Fibroblast of skin of scalp (primary cell): ENCODE data around the gene METTL9.
A peak's percentile ranks its signal among the peaks of the same experiment; 100 is the strongest.
"Not testable (repeated sequence)": the region's sequence is repeated elsewhere in the genome, so short reads cannot be mapped to it uniquely, and the experiment has no call there.

Experiments
- DNase-seq: peaks from one replicate; pipeline ENCODE4 v3.0.0-alpha.2; 2013

The METTL9 gene

DNA sequence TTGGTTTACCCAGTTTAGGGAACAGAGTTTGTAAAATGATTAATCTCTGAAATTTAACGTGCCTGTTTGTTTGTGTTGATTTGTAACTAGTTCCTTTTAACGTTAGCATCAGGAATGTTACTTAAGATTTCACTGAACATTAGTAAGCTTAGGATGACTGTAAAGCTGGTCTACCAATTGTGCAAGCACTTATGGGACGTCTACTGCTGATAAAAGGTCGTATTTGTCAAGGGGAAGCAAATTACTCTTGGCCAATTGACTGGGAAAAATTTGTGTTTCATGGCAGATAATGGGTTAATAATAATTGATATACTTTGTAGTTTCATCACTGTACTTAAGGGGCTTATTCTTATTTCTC, 11.8 kb downstream of the METTL9 start:
- no peak for DNase-seq

DNA sequence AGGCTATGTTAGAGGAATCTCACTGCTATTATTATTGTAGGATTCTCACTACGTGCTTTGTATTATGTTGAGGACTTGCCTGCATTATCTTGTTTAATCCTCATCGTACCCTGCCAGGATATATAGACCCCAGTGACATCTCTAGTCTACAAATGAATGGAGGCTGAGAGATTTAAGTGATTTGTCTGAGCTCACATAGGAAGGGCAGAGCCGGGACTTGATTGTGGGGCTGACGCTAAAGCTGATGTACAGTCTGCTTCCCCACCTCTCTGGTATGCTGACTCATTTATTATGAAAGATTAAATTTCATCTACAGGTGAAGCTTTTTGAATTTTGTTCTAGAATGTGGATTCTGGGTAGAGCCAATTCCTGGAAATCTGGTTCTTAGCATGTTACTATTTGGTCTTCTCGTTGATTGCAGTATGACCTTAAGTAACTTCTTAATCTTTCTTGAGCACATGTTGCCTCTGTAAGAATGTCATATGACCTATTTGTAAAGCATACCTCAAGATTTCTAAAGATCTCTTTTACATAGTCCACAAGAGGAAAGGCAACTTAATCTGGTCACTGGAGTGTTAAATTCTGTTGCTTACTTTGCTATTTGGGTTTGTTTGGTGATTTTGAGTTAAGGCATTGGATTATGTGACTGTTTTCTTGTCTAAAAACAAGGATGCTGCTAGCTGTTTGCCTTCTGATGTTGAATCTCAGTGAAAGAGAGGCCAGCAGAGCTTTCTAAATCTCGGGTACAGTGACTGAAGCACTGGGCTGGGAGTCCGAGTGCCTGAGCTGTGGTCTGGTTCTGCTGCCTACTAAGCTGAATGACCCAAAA, 12.4 kb downstream of the METTL9 start:
- DNase-seq, result no peak

DNA sequence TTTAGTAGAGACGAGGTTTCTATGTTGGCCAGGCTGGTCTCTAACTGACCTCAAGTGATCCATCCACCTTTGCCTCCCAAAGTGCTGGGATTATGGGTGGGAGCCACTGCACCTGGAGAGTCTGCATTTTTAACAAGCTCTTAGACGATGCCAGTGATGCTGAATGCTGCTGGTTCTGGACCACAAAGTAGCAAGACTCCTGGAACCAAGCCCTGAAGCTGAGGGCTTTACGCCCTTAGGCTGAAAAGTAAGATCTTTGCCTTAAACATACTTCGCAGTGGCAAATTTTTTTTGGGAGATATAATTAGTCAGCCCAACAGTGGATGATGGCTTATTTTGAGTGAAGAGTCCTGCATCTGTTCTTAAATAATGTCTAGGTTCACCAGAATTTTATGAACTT, 14.0 kb downstream of the METTL9 start:
- DNase-seq, result no peak

DNA sequence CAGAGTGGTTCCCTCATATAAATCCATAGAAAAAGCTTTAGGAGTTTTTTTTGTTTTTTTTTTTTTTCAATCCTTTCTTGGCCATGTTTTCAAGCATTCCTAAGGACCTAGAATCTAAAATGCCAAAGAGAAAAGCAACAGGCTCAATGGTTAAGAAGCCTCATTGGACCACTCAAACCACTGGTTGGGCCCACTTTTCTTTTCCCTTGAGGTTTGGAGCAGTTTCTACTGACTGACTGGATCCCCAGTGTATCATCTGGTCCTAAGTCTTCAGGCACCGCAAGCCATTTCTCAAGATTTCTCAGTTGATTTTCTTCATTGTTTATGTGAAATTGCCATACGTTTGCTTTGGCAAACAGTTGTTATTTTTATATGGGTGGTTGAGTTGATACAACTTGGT, 14.4 kb downstream of the METTL9 start:
- peak; percentile 58 for DNase-seq

DNA sequence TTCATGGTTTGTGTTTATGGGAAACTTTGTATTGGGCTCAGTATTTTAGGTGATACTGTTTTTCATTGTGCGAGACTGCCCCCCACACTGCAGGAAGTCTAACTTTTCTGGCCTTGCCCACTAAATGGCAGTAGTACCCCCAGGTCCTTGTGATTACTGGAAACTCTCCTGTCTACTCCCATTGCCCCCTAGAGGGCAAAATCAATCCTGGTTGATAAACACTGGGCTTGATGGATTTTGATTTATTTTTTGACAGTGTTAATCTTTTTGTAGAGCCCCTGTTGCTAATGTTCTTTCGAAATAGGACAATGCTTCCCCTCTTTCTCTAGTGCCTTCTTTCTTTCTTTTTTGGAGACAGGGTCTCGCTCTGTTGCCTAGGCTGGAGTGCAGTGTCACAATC, 15.5 kb downstream of the METTL9 start:
- DNase-seq, result no peak

DNA sequence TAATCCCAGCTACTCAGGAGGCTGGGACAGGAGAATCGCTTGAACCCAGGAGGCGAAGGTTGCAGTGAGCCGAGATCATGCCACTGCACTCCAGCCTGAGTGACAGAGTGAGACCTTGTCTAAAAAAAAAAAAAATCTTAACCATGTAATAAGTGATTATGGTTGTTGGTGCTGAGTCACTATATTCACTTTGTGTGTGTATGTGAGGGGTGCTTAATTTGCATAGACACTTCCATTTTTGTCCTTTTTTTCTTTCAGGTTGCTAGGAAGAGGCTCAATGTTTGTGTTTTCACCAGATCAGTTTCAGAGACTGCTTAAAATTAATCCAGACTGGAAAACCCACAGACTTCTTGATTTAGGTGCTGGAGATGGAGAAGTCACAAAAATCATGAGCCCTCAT, 18.2 kb downstream of the METTL9 start:
- DNase-seq, result no peak

DNA sequence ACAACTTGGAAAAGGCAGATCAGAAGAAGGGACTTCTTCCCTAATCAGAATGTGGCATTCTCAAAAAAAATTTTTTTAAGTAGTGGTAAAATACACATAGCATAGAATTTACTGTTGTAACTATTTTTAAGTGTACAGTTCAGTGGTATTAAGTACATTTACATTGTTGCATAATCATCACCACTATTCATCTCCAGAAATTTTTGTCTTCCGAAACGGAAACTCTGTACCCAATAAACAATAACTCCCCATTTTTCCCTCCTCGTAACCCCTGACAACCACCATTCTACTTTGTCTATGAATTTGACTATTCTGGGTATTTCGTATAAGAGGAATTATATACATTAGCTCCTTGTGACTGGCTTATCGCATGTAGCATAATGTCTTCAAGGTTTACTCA, 18.9 kb downstream of the METTL9 start:
- DNase-seq, result no peak

DNA sequence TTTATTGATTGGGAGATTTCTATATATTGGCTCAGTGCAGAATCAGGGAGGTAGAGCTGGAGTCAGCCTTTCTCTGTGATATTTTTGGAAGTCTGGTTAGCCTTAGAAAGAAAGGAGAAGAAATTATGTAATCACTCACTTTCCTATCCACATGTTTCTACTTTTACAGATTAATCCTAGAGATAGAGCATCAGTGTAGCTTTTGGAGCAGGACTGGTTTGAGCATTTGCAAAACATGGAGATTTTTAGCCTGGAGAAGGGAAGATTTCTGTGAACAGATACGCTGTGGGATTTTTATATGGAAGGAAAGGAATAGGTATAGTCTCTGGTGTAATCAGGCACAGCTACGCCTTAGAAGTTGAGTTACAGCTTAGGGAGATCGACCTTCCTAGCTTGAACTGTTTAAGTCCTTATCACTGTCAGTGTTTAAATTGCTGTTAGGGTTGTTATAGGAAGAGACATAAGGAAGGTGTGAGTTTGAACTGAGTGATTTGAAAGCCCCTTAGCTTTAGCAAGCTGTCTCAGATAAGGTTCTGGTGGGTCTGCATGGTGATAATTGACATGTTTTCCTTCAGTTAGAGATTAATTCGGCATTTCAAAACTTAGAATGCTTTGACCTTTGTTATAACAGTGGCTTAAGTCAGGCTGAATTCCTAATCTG, 20.5 kb downstream of the METTL9 start:
- DNase-seq, result no peak

DNA sequence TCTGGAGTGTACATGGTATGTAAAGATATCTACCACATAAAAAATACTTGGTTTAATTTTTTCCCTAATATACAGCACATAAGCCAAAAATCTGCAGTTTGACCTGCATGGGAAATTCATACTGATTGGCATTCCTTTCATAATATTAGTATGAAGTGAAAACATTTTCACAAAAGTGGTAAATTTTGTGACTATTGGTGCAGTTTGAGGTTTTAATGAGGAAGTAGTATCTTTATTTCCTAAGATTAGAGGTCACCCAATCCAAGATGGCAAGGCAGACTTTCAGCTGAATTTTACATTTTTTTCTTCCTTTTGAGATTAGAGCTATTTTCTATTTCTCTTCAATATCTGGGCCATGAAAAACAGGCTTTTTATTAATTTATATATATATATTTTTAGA, 21.2 kb downstream of the METTL9 start:
- DNase-seq, result no peak

DNA sequence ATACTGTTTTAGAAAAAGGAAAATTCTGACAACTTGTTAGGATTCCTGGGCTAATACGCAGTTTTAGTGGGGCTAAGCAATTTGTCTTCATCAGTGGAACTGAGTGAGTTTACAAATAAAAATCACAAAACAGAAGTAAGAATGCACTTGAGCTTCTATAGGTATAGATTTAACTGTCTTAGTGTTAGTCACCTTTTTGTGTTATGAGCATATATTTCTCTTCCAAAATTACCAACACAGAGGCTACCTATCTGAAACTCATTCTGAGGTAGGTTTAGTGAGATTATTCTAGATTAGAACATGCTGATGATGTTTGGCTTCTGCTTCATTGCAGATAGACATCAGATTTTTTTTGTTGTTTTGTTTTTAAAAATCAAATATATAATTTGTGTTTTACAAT, 23.2 kb downstream of the METTL9 start:
- no peak for DNase-seq

DNA sequence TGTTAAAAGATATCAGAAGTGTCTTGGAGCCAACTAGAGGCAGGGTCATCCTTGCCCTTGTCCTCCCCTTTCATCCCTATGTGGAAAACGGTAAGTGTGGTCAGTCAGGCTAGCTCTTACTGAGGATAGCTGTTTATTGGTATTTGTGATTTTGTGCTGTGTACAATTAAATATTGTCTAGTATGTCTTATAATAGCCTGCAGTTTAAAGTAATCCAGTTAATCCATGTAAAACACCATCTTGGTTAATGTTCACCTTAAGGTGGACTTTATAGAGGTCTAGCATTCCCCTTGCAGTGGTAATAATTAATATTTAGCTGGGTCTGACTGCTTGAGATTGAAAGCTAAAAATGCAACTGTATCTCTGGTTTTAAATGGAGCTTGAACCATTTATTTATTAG, 25.6 kb downstream of the METTL9 start:
- DNase-seq, result no peak

DNA sequence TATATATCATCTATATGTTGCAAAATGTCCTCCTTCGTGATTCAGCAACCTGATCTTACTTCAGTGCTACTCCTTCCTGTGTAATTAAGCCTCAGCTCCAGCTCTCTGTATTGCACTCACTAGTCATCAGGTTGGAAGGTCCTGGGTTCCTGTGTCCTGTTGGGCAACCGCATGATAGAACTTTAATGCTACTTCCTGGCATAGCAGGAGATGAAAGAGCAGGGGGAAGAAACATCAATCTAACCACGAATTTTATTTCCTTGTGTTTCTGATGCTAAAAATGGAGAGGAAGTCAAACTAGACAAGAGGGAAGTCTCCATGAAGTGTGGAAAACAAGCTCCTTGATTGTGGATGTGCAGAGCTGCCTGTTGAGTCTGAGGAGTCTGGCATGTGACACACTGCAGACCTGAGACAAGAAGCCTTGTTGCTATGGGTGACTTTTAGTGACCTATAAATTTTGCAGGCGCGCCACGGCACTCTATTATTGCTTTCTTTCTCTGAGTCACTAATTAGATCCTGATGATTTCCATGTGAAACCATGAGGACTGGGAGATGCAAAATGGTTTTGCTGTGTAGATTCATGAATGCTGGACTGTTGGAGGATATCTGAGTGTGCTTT, 27.4 kb downstream of the METTL9 start:
- peak; percentile 89 for DNase-seq

DNA sequence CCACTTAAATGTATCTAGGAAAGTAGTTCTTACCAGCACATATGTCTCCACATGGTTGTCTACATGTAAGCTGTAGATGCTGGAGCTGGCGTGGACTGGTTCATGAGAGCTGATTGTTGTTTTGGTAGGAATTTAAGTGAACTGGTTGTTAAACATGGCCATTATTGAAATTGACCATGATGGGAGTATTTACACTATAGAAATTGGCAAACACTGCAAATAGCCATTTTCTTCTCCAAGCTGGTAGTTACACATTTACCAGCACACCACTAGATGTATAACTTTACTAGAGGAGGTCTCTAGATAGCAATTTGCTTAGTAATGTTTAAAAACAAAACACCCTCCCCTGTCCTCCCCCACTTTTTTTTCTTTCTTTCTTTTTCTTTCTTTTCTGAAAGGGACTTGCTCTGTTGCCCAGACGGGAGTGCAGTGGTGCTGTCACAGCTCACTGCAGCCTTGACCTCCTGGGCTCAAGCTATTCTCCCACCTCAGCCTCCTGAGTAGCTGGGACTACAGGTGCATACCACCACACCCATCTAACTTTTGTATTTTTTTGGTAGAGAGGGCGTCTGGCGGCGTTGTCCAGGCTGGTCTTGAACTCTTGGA, 28.8 kb downstream of the METTL9 start:
- DNase-seq, result no peak

DNA sequence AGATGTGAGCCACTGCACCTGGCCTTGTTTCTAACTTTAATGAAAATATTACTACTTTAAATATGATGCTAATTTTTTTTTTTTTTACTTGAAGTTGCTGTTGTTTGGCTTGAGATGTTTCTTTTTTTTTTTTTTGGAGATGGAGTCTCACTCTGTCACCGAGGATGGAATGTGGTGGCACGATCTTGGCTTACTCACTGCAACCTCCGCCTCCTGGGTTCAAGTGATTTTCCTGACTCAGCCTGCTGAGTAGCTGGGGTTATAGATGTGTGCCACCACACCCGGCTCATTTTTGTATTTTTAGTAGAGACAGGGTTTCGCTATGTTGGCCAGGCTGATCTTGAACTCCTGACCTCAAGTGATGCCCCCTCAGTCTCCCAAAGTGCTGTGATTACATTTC, 29.4 kb downstream of the METTL9 start:
- peak; percentile 46 for DNase-seq

DNA sequence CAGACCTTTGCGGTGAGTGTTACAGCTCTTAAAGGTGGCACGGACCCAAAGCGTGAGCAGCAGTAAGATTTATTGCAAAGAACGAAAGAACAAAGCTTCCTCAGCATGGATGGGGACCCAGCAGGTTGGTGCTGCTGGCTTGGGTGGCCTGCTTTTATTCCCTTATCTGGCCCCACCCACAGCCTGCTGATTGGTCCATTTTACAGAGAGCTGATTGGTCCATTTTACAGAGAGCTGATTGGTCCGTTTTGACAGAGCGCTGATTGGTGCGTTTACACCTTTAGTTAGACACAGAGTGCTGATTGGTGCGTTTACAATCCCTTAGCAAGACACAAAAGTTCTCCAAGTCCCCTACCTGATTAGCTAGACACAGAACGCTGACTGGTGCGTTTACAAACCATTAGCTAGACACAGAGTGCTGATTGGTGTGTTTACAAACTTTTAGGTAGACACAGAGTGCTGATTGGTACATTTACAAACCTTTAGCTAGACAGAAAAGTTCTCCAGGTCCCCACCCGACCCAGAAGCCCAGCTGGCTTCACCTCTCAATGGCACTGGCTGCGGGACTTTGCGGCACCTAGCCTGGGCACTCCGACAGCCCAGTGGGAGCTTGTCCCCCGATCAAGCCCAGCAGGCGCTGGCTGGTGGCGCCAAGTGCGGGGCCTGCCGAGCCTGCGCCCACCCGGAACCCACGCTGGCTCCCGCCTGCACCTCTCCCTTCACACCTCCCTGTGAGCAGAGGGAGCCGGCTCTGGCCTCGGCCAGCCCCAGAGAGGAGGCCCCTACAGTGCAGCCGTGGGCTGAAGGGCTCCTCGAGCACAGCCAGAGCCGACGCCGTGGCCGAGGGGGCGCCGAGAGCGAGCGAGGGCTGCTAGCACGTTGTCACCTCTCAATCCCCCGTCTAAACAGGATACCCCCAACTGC, 30.5 kb downstream of the METTL9 start:
- DNase-seq, result not testable (repeated sequence)

DNA sequence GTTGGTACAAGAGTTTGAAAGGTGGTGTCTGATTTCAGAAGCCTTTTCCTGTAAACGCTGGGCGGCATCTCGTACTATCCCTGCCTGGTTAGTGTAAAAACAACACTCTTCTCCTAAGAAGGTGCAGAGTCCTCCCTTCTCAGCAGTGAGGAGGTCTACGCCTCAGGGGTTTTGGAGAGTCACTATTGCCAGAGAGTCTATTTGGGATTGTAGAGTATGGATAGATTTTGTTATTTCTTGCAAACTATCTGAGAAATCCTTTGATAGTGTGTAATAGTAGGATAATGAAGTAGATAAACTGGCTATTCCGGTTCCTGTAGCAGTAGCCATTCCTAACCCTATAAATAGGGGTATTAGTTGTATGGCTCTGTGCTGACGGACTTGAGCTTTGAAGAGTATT, 31.5 kb downstream of the METTL9 start:
- DNase-seq, result not testable (repeated sequence)

DNA sequence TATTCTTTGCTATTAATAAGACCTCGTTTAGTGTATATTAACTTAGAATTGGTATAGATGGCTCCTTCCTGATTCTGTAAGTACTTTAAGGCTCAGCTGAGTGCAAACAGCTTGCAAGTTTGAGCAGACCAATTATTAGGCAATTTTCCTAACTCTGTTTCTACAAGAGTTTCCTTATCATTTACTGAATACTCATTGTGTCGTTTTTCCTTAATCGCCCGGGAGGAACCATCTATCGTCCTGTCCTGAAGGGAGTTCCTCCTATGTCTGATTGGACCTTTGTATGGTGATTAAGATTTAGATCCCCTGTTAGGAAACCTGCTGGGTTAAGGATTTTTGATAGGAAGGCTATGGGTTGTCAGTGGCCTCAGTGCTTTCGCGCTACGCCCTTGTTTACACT, 32.0 kb downstream of the METTL9 start:
- not testable (repeated sequence) for DNase-seq

DNA sequence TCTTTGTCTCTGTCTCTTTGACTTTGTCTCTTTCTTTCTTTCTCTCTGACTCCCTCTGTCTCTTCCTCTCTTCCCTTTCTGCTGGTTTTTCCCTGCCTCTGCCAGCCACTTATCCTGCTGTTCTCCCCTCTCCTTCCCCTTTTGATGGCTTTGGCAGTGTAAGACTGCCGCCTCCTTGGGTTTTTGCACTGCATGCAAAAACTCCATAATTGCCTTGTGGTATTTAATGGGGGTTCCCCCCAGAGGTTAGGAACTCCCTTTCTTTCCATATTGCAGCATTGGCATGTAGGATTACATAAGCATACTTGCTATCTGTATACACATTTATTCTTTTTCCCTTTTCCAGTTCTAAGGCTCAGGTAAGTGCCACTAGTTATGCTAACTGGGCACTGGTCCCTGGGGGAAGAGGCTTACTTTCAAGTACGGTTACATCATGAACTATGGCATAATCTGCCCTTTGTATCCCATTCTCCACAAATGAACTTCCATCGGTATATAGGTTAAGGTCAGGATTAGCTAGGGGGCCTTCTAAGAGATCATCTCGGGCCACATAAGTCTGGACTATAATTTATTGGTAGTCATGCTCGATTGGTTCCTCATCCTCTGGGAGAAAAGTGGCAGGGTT, 32.7 kb downstream of the METTL9 start:
- not testable (repeated sequence) for DNase-seq

DNA sequence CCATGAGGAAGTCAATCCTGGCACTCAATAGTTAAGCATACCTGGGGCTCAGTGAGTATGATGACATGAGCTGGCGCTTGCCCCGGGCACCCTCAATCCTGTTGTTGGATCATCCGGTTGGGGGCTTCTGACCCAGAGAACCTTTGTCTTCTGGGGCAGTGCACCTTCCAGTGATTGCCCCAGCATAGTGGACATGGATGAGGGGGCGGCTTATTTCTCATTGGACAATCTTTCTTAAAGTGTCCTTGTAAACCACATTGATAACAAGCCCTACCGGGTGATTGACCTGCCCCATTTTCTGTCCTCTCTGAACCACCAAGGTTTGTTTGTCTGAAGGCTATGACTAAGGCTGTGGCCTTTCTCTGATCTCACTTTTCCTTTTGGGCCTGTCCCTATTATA, 34.8 kb downstream of the METTL9 start:
- no peak for DNase-seq

DNA sequence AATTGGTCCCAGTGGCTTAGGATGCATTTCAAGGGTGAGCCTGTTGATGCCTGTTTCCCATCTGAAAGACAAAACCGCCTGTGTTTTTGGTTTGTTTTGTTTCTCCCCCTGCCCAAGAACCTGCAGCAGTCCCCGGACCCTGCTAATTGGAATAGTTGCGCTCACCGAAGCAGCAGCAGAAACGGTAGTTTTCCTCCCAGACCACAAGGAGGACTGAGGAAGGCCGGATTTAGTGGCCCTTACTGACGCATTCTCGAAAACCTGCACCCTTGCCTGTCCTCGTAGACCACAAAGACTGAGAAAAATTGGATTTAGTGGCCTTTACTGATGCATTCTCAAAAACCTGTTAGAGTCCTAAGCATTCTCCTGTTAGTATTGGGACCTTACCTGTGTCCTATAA, 36.3 kb downstream of the METTL9 start:
- not testable (repeated sequence) for DNase-seq

DNA sequence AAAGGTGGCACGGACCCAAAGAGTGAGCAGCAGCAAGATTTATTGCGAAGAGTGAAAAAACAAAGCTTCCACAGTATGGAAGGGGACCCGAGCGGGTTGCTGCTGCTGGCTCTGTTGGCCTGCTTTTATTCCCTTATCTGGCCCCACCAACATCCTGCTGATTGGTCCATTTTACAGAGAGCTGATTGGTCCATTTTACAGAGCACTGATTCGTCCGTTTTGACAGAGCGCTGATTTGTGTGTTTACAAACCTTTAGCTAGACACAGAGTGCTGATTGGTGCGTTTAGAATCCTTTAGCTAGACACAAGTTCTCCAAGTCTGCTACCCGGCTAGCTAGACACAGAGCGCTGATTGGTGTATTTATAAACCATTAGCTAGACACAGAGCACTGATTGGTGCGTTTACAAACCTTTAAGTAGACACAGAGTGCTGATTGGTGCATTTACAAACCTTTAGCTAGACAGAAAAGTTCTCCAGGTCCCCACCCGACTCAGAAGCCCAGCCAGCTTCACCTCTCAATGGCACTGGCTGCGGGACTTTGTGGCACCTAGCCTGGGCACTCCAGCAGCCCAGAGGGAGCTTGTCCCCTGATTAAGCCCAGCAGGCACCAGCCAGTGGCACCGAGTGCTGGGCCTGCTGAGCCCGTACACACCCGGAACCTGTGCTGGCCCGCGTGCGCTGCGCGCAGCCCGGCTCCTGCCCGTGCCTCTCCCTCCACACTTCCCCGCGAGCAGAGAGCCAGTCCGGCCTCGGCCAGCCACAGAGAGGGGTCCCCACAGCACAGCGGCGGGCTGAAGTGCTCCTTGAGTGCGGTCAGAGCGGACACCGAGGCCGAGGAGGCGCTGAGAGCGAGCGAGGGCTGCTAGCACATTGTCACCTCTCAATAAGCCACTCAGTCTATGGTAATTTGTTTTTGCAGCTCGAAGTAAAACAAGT, 37.9 kb downstream of the METTL9 start:
- DNase-seq, result no peak
